GM18951 (cell line): Measurements from ENCODE around the gene FAM168A.

Experiments
- POLR2A ChIP-seq: IDR thresholded peaks from 4 replicates; pipeline ENCODE4 v1.6.1; 2011; ENCODE audit warnings: mild to moderate bottlenecking; ENCODE audit not compliant: insufficient read length, insufficient read depth; ENCODE audit errors: extremely low read depth
- in situ Hi-C: fragments of 300-500 bp; cut with MboI; formaldehyde crosslinking; loops from one replicate; pipeline ENCODE4 v1.12.0; 2022; ENCODE audit warnings: low sequenced_read_pairs, mixed read lengths, inconsistent platforms; ENCODE audit not compliant: unreplicated experiment

The FAM168A gene

GRCh38 chr11:73625696-73626318, 27.9 kb upstream of the FAM168A start:
- in situ Hi-C loops = no loop called here
- no peak for TF ChIP-seq POLR2A

GRCh38 chr11:73623686-73624085, 25.8 kb upstream of the FAM168A start:
- in situ Hi-C loops = no loop called here
- no peak for TF ChIP-seq POLR2A

GRCh38 chr11:73622926-73623593, 25.1 kb upstream of the FAM168A start:
- in situ Hi-C loops = no loop called here
- no peak for TF ChIP-seq POLR2A

- TF ChIP-seq POLR2A = no peak
- in situ Hi-C loops = no loop called here
These were observed 16.7 kb upstream of the FAM168A start for GRCh38 chr11:73614591-73614990.

GRCh38 chr11:73612601-73613140, 14.8 kb upstream of the FAM168A start:
- in situ Hi-C loops = no loop called here
- no peak for TF ChIP-seq POLR2A

- no peak for TF ChIP-seq POLR2A
- in situ Hi-C loops = no loop called here
These were observed 937 bp upstream of the FAM168A start for GRCh38 chr11:73598719-73599379.

GRCh38 chr11:73597336-73597955, 466 bp downstream of the FAM168A start:
- in situ Hi-C loops = no loop called here
- TF ChIP-seq POLR2A = no peak

GRCh38 chr11:73596547-73596946, 1.4 kb downstream of the FAM168A start:
- no peak for TF ChIP-seq POLR2A

GRCh38 chr11:73592640-73593039, 5.3 kb downstream of the FAM168A start:
- no peak for TF ChIP-seq POLR2A
- in situ Hi-C loops = no loop called here

More at GRCh38 chr11:73596547-73596946, 1.4 kb downstream of the FAM168A start:
- in situ Hi-C loops = no loop called here

GRCh38 chr11:73591743-73592142, 6.2 kb downstream of the FAM168A start:
- in situ Hi-C loops = no loop called here

GRCh38 chr11:73590991-73591390, 6.9 kb downstream of the FAM168A start:
- TF ChIP-seq POLR2A = no peak

More at GRCh38 chr11:73591743-73592142, 6.2 kb downstream of the FAM168A start:
- no peak for TF ChIP-seq POLR2A

GRCh38 chr11:73586791-73587190, 11.1 kb downstream of the FAM168A start:
- in situ Hi-C loops = no loop called here

More at GRCh38 chr11:73590991-73591390, 6.9 kb downstream of the FAM168A start:
- in situ Hi-C loops = no loop called here

More at GRCh38 chr11:73586791-73587190, 11.1 kb downstream of the FAM168A start:
- no peak for TF ChIP-seq POLR2A
